CD14-positive monocyte (primary cell): ENCODE data around the gene SFMBT2. TPM values are rescaled to one million over a fixed set of nuclear protein-coding genes. Genes with fewer than 3 reads are reported as not detected.
A peak's percentile ranks its signal among the peaks of the same experiment; 100 is the strongest.

Source experiments
- DNase-seq, 3 donors: peaks; one replicate each; pipeline ENCODE4 v3.0.0-alpha.2; 2011 to 2022
- H2AFZ ChIP-seq: 2 replicates; pipeline ENCODE4 v1.6.0; 2012; ENCODE audit warnings: mild to moderate bottlenecking, low read depth, low read length, inconsistent platforms; ENCODE audit not compliant: insufficient read depth, poor library complexity, severe bottlenecking
- H3K27ac ChIP-seq, 2 donors: 1 replicate in 1 of 2; 2 replicates in 1 of 2; pipeline ENCODE4 v1.5.1; 2012 to 2013; ENCODE audit warnings: low read length in 2 of 2, control low read depth in 1 of 2, inconsistent platforms in 1 of 2, low read depth in 1 of 2, mild to moderate bottlenecking in 1 of 2
- H3K27me3 ChIP-seq, 2 donors: one replicate each; pipeline versions ENCODE4 v1.6.0 to v1.6.1; 2011 to 2013; ENCODE audit warnings: low read length in 2 of 2; ENCODE audit not compliant: control insufficient read depth in 2 of 2, insufficient read depth in 2 of 2
- H3K36me3 ChIP-seq, 2 donors: replicated peaks in 1 of 2; 1 replicate in 1 of 2; 2 replicates in 1 of 2; pipeline versions ENCODE4 v1.5.1 to v1.6.1; 2012 to 2013; ENCODE audit warnings: low read length in 2 of 2, control low read depth in 1 of 2, inconsistent platforms in 1 of 2, mild to moderate bottlenecking in 1 of 2; ENCODE audit not compliant: insufficient read depth in 2 of 2, control insufficient read depth in 1 of 2
- H3K4me1 ChIP-seq, 2 donors: 1 replicate in 1 of 2; 2 replicates in 1 of 2; pipeline versions ENCODE4 v1.5.1 to v1.6.1; 2012 to 2013; ENCODE audit warnings: low read length in 2 of 2, control low read depth in 1 of 2, inconsistent platforms in 1 of 2, mild to moderate bottlenecking in 1 of 2, moderate library complexity in 1 of 2; ENCODE audit not compliant: insufficient read depth in 2 of 2, control insufficient read depth in 1 of 2
- H3K4me2 ChIP-seq: replicated peaks from 2 replicates; pipeline ENCODE3; 2012; ENCODE audit warnings: low read length, moderate library complexity, mild to moderate bottlenecking; ENCODE audit not compliant: poor library complexity, severe bottlenecking; ENCODE audit errors: extremely low read depth
- H3K4me3 ChIP-seq, 3 experiments: fragments of 200-600 bp in 1 of 3; sonication (generic) in 1 of 3; replicated peaks in 1 of 3; 1 replicate in 2 of 3; 2 replicates in 1 of 3; pipeline ENCODE4 v1.5.1; 2011 to 2013; ENCODE audit warnings: low read length in 3 of 3, mild to moderate bottlenecking in 3 of 3, control low read depth in 2 of 3, low read depth in 2 of 3, inconsistent platforms in 1 of 3, moderate library complexity in 1 of 3
- H3K79me2 ChIP-seq: 2 replicates; pipeline ENCODE4 v1.6.0; 2012; ENCODE audit warnings: mild to moderate bottlenecking, control low read depth, inconsistent platforms, low read length, moderate library complexity; ENCODE audit not compliant: insufficient read depth
- H3K9ac ChIP-seq: 2 replicates; pipeline ENCODE4 v1.6.0; 2017; ENCODE audit warnings: low read length, mild to moderate bottlenecking; ENCODE audit not compliant: insufficient read depth, poor library complexity, severe bottlenecking
- H3K9me3 ChIP-seq, 2 donors: replicated peaks in 1 of 2; 1 replicate in 1 of 2; 2 replicates in 1 of 2; pipeline versions ENCODE4 v1.5.1 to v1.6.1; 2012 to 2013; ENCODE audit warnings: low read length in 2 of 2, control low read depth in 1 of 2; ENCODE audit not compliant: control insufficient read depth in 1 of 2, insufficient read depth in 1 of 2
- H4K20me1 ChIP-seq: 2 replicates; pipeline ENCODE4 v1.6.0; 2012; ENCODE audit warnings: mild to moderate bottlenecking, low read length, control low read depth, moderate library complexity; ENCODE audit not compliant: insufficient read depth
- H3K27ac Mint-ChIP-seq, 7 donors: one replicate each; pipeline ENCODE4 v1.8.0; 2020; ENCODE audit warnings: mild to moderate bottlenecking in 7 of 7, mixed read lengths in 7 of 7, moderate library complexity in 6 of 7, inconsistent platforms in 2 of 7
- H3K27me3 Mint-ChIP-seq, 3 donors: one replicate each; pipeline ENCODE4 v1.8.0; 2021 to 2022; ENCODE audit warnings: low read depth in 3 of 3, mild to moderate bottlenecking in 3 of 3, mixed read lengths in 3 of 3, moderate library complexity in 3 of 3, inconsistent platforms in 1 of 3
- H3K36me3 Mint-ChIP-seq, 2 donors: one replicate each; pipeline ENCODE4 v1.8.0; 2020; ENCODE audit warnings: mixed read lengths in 2 of 2, inconsistent platforms in 1 of 2, mild to moderate bottlenecking in 1 of 2
- H3K4me1 Mint-ChIP-seq: one replicate; pipeline ENCODE4 v1.8.0; 2020; ENCODE audit warnings: mild to moderate bottlenecking, mixed read lengths
- H3K4me3 Mint-ChIP-seq, 2 donors: one replicate each; pipeline ENCODE4 v1.8.0; 2020; ENCODE audit warnings: mild to moderate bottlenecking in 2 of 2, mixed read lengths in 2 of 2, moderate library complexity in 1 of 2
- H3K9me3 Mint-ChIP-seq, 7 donors: one replicate each; pipeline ENCODE4 v1.8.0; 2020 to 2022; ENCODE audit warnings: mixed read lengths in 7 of 7, mild to moderate bottlenecking in 6 of 7, moderate library complexity in 6 of 7, inconsistent platforms in 2 of 7
- CTCF ChIP-seq: fragments of 200-600 bp; IDR thresholded peaks from one replicate; pipeline ENCODE4 v1.8.0; 2022; ENCODE audit warnings: antibody characterized with exemption, mild to moderate bottlenecking
- WGBS: methylation state at CpG from one replicate; pipeline ENCODE4 v1.1.5; 2013; ENCODE audit warnings: missing lambda C conversion rate; ENCODE audit not compliant: insufficient coverage; 5-methylcytosine and 5-hydroxymethylcytosine counted together
- intact Hi-C, 2 donors: fragments of 100-400 bp; cut with micrococcal nuclease; formaldehyde crosslinking; loops; one replicate each; pipeline versions ENCODE4 v1.15.0 to v1.15.1; 2023
- polyA plus RNA-seq, 3 donors: library from polyadenylated mRNA; depleted of rRNA in 1 of 3; unstranded in 2 of 3; stranded (reverse) in 1 of 3; fragments of 300-500 nt in 2 of 3; fragments of >200 nt in 1 of 3; fragmentation: Illumina TruSeq in 2 of 3; gene quantifications; 1 replicate in 2 of 3; 2 replicates in 1 of 3; pipeline ENCODE4 v1.2.3, GENCODE V29; 2012 to 2021

Gene SFMBT2
- polyA plus RNA-seq, 3 donors, result 0.53 to 10.9 (median 1.6) TPM

GRCh38 chr10:7269988-7270387, 140.8 kb downstream of the SFMBT2 start:
- intact Hi-C loops, result loop anchor here in 1 of 2 donors (10.0 kb wide), 1 partner anchor 145 kb away; the partner anchor contains the start of gene SFMBT2
- H3K4me3 Mint-ChIP-seq, result no peak overlapping the region
- no peak overlapping the region for H3K27ac Mint-ChIP-seq
- H3K36me3 Mint-ChIP-seq, result peaks cover 15 to 46% of the 10 kb centered on the region in 2 donors
- 86% methylated on average over 2 of the region's 5 CpGs for WGBS
- no peak overlapping the region for H3K9ac ChIP-seq
- peaks cover 25% of the 10 kb centered on the region for H3K4me1 Mint-ChIP-seq
- H2AFZ ChIP-seq, result no peak overlapping the region
- H3K9me3 ChIP-seq, result no peaks in the 10 kb centered on the region
- H3K9me3 Mint-ChIP-seq, result peaks cover 0 to 3% (median 0%) of the 10 kb centered on the region in 7 donors
- no peak overlapping the region for H3K4me3 ChIP-seq
- H3K4me1 ChIP-seq, result peaks cover 15 to 26% of the 10 kb centered on the region in 2 donors
- no peak overlapping the region for H3K27ac ChIP-seq
- no peak for DNase-seq
- no peaks in the 10 kb centered on the region for H3K27me3 ChIP-seq
- no peak for TF ChIP-seq CTCF
- H3K79me2 ChIP-seq, result no peaks in the 10 kb centered on the region
- no peaks in the 10 kb centered on the region for H3K27me3 Mint-ChIP-seq
- H3K36me3 ChIP-seq, result peaks cover 0 to 14% of the 10 kb centered on the region in 2 donors
- no peaks in the 10 kb centered on the region for H4K20me1 ChIP-seq
- H3K4me2 ChIP-seq, result no peak overlapping the region

- Histone ChIP-seq H4K20me1 (no peaks in the 10 kb centered on the region), H2AFZ (no peak overlapping the region), H3K4me1 (peaks cover 22 to 26% of the 10 kb centered on the region in 2 donors), H3K4me2 (no peak overlapping the region), H3K27me3 (no peaks in the 10 kb centered on the region), H3K9ac (no peak overlapping the region), H3K36me3 (peaks cover 0 to 14% of the 10 kb centered on the region in 2 donors), H3K9me3 (no peaks in the 10 kb centered on the region), H3K27ac (no peak overlapping the region), H3K79me2 (no peaks in the 10 kb centered on the region), H3K4me3 (no peak overlapping the region)
- DNase-seq, result no peak
- Mint-ChIP-seq H3K9me3 (peaks cover 0 to 3% (median 0%) of the 10 kb centered on the region in 7 donors), H3K4me3 (no peak overlapping the region), H3K36me3 (peaks cover 19 to 36% of the 10 kb centered on the region in 2 donors), H3K27ac (peak overlapping the region in 2 of 7 donors; percentile 46 to 50), H3K4me1 (peaks cover 25% of the 10 kb centered on the region), H3K27me3 (no peaks in the 10 kb centered on the region)
- TF ChIP-seq CTCF, result no peak
- 100% methylated on average over 1 of the region's 4 CpGs for WGBS
- intact Hi-C loops, result loop anchor here in 1 of 2 donors (10.0 kb wide), 1 partner anchor 148 kb away; the partner anchor contains the start of gene SFMBT2
Observed at GRCh38 chr10:7267142-7267541, 143.7 kb downstream of the SFMBT2 start.
